OCI-LY1 (cell line): ENCODE data around the gene SUSD6.
A peak's percentile ranks its signal among the peaks of the same experiment; 100 is the strongest.

Source experiments
- H2AFZ ChIP-seq: fragments of 200-600 bp; sonication (generic), shearing (Covaris generic); 2 replicates; pipeline ENCODE4 v1.6.0; 2014; ENCODE audit warnings: antibody characterized with exemption, mild to moderate bottlenecking, low read length
- H3F3A ChIP-seq: fragments of 200-600 bp; sonication (generic), shearing (Covaris generic); 2 replicates; pipeline ENCODE4 v1.6.0; 2014; ENCODE audit warnings: mild to moderate bottlenecking, antibody characterized with exemption, low read length, moderate library complexity; ENCODE audit not compliant: insufficient read depth
- H3K27ac ChIP-seq: fragments of 200-600 bp; sonication (generic); 2 replicates; pipeline ENCODE4 v1.5.1; 2014; ENCODE audit warnings: low read length, mixed run types, mild to moderate bottlenecking, low read depth; ENCODE audit not compliant: poor library complexity, severe bottlenecking
- H3K27me3 ChIP-seq: fragments of 200-600 bp; sonication (generic); 2 replicates; pipeline ENCODE4 v1.6.0; 2014; ENCODE audit warnings: antibody characterized with exemption, mild to moderate bottlenecking, low read length, moderate library complexity; ENCODE audit not compliant: insufficient read depth
- H3K36me3 ChIP-seq: fragments of 200-600 bp; sonication (generic); 2 replicates; pipeline ENCODE4 v1.6.1; 2014; ENCODE audit warnings: mild to moderate bottlenecking, antibody characterized with exemption, low read length, moderate library complexity, mixed read lengths; ENCODE audit not compliant: insufficient read depth
- H3K4me1 ChIP-seq: fragments of 200-600 bp; sonication (generic); 2 replicates; pipeline ENCODE4 v1.5.1; 2014; ENCODE audit warnings: mild to moderate bottlenecking, low read length, moderate library complexity; ENCODE audit not compliant: insufficient read depth, severe bottlenecking
- H3K4me2 ChIP-seq: fragments of 200-600 bp; sonication (generic), shearing (Covaris generic); 2 replicates; pipeline ENCODE4 v1.6.1; 2014; ENCODE audit warnings: low read length
- H3K4me3 ChIP-seq: fragments of 200-600 bp; sonication (generic); 2 replicates; pipeline ENCODE4 v1.5.1; 2014; ENCODE audit warnings: low read length, low read depth, mild to moderate bottlenecking, mixed read lengths; ENCODE audit not compliant: poor library complexity, severe bottlenecking
- H3K79me2 ChIP-seq: fragments of 200-600 bp; shearing (Covaris generic); 2 replicates; pipeline ENCODE4 v1.6.1; 2016; ENCODE audit warnings: mixed run types, low read length, mixed read lengths; ENCODE audit not compliant: insufficient read depth
- H3K9ac ChIP-seq: fragments of 200-600 bp; sonication (generic), shearing (Covaris generic); 2 replicates; pipeline ENCODE4 v1.6.1; 2014; ENCODE audit warnings: mild to moderate bottlenecking, low read length, mixed read lengths
- H3K9me2 ChIP-seq: fragments of 200-600 bp; sonication (generic), shearing (Covaris generic); 2 replicates; pipeline ENCODE4 v1.6.1; 2014; ENCODE audit warnings: low read depth, mild to moderate bottlenecking, low read length, mixed read lengths
- H3K9me3 ChIP-seq: fragments of 200-600 bp; shearing (Covaris generic); 2 replicates; pipeline ENCODE4 v1.6.1; 2014; ENCODE audit warnings: low read length, mixed read lengths
- H4K20me1 ChIP-seq: fragments of 200-600 bp; sonication (generic), shearing (Covaris generic); 2 replicates; pipeline ENCODE4 v1.6.0; 2016; ENCODE audit warnings: mild to moderate bottlenecking, low read length; ENCODE audit not compliant: insufficient read depth
- CTCF ChIP-seq: fragments of 200-600 bp; sonication (generic), shearing (Covaris generic); IDR thresholded peaks from 2 replicates; pipeline ENCODE4 v1.5.1; 2017; ENCODE audit warnings: mild to moderate bottlenecking, antibody characterized with exemption, low read length, moderate library complexity, mixed read lengths
- EZH2 ChIP-seq: fragments of 200-600 bp; sonication (generic), shearing (Covaris generic); IDR thresholded peaks from 2 replicates; pipeline ENCODE4 v1.8.0; 2017; ENCODE audit warnings: borderline replicate concordance, mixed run types, mild to moderate bottlenecking, antibody characterized with exemption, low read length, moderate library complexity, mixed read lengths

Gene SUSD6

DNA sequence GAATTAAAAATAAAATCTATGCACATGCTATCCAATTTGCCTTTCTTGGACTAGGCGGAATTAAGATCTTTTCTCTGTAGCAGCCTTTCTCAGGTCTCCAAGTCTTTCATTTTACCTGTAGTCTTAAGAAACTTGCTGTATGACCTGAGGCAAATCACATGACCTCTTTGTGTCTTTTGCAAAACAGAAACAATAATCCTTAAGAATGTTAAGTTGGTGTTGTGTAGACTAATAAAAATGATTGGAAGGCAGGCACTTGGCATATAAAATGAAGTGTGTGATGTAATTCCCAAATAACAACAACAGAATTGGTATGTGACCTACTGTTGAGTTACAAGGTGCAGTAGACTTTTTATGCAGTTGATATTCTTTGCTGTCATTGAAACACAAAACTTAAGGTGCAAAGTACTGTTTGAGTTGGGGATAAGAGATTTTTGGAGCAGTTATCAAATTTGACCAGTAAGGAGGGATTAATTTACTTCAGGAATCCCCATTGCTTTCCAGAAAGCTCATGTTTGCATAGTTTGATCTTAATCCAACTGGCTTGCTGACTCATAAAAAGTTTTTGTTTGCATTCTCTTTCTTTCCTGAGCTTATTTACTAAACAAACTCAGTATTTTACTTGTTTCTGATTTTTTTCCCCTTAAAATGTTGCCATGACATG, 51.4 kb downstream of the SUSD6 start:
- Histone ChIP-seq H2AFZ (no peak overlapping the region), H3K4me2 (no peak overlapping the region), H3K27ac (peak overlapping the region; percentile 83), H3K79me2 (peaks cover 52% of the 10 kb centered on the region), H3F3A (no peaks in the 10 kb centered on the region), H4K20me1 (no peaks in the 10 kb centered on the region), H3K36me3 (peaks cover 58% of the 10 kb centered on the region), H3K4me3 (no peak overlapping the region), H3K9me3 (no peaks in the 10 kb centered on the region), H3K9ac (no peak overlapping the region), H3K9me2 (no peaks in the 10 kb centered on the region), H3K4me1 (peaks cover 83% of the 10 kb centered on the region), H3K27me3 (no peaks in the 10 kb centered on the region)
- no peak for TF ChIP-seq CTCF
- no peak for TF ChIP-seq EZH2

DNA sequence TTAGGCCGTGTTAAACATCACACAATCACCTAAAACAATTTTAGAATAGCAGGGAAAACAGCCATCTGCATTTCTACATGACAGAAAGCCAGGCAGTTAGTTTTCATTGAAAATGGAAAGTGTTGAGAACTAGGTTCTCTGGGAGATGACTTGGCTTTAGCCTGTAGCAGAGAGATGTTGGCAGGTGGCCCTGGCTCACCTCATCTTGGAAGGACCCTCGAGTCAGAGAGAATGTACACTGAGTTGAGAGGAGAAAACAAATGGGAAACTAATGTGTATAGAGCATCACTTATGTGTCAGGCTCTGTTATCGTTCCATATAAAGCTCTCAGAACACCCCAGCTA, 51.9 kb downstream of the SUSD6 start:
- H3K79me2 ChIP-seq, result peaks cover 57% of the 10 kb centered on the region
- no peak overlapping the region for H3K9ac ChIP-seq
- H3K4me2 ChIP-seq, result no peak overlapping the region; the same call in 1 of the 2 replicates

GRCh38 chr14:69664265-69664664, 52.9 kb downstream of the SUSD6 start:
- Histone ChIP-seq H3K36me3 (peaks cover 49% of the 10 kb centered on the region), H3K9me2 (no peaks in the 10 kb centered on the region), H3K27ac (peak overlapping the region; percentile 83), H3K9ac (no peak overlapping the region), H3K4me2 (peak overlapping the region; percentile 24; the same call in 1 of the 2 replicates), H3F3A (no peaks in the 10 kb centered on the region), H4K20me1 (no peaks in the 10 kb centered on the region), H3K79me2 (peaks cover 63% of the 10 kb centered on the region), H3K4me1 (peaks cover 88% of the 10 kb centered on the region), H3K9me3 (no peaks in the 10 kb centered on the region), H3K27me3 (no peaks in the 10 kb centered on the region), H2AFZ (no peak overlapping the region), H3K4me3 (no peak overlapping the region)
- TF ChIP-seq EZH2, result no peak
- TF ChIP-seq CTCF, result no peak

More for the DNA sequence above, 51.9 kb downstream of the SUSD6 start:
- no peaks in the 10 kb centered on the region for H3K9me2 ChIP-seq
- H3K27me3 ChIP-seq, result no peaks in the 10 kb centered on the region
- peaks cover 58% of the 10 kb centered on the region for H3K36me3 ChIP-seq
- H3F3A ChIP-seq, result no peaks in the 10 kb centered on the region
- H3K27ac ChIP-seq, result peak overlapping the region; percentile 83
- H3K4me1 ChIP-seq, result peaks cover 83% of the 10 kb centered on the region
- H4K20me1 ChIP-seq, result no peaks in the 10 kb centered on the region
- no peaks in the 10 kb centered on the region for H3K9me3 ChIP-seq
- H2AFZ ChIP-seq, result no peak overlapping the region
- no peak overlapping the region for H3K4me3 ChIP-seq
- TF ChIP-seq EZH2, result no peak
- no peak for TF ChIP-seq CTCF
